Measurements from ENCODE around the gene FECH. TPM values are rescaled to one million over a fixed set of nuclear protein-coding genes. Genes with fewer than 3 reads are reported as not detected.
A peak's percentile ranks its signal among the peaks of the same experiment; 100 is the strongest.

Gene FECH
- total RNA-seq, 2 donors from 2014 or later, result 27.6 to 31.7 TPM

- no peaks in the 10 kb centered on the region for H3K27me3 ChIP-seq (ENCODE audit: control insufficient read depth, insufficient read depth, low read length, poor library complexity, severe bottlenecking)
- no peak overlapping the region for H3K27ac ChIP-seq (ENCODE audit: low read depth, low read length)
- H3K27ac Mint-ChIP-seq, result no peak overlapping the region
- H3K4me3 Mint-ChIP-seq, result peak overlapping the region; percentile 82
- no peaks in the 10 kb centered on the region for H3K27me3 Mint-ChIP-seq (ENCODE audit: insufficient read depth)
- peaks cover 8% of the 10 kb centered on the region for H3K4me1 Mint-ChIP-seq
- no peaks in the 10 kb centered on the region for H3K4me1 ChIP-seq (ENCODE audit: control insufficient read depth, insufficient read depth, low read length)
- peaks cover 8% of the 10 kb centered on the region for H3K9me3 Mint-ChIP-seq
- no peak for TF ChIP-seq CTCF (conservative IDR thresholded peaks at IDR 0.05)
- no peak overlapping the region for H3K9ac ChIP-seq (ENCODE audit: extremely low read depth, low read length, poor library complexity, severe bottlenecking)
- no peaks in the 10 kb centered on the region for H3K36me3 ChIP-seq (ENCODE audit: control insufficient read depth, insufficient read depth, low read length)
- H3K4me3 ChIP-seq (ENCODE audit: low read length), result peak overlapping the region; percentile 86
- no peaks in the 10 kb centered on the region for H3K9me3 ChIP-seq (ENCODE audit: control insufficient read depth, low read length)
- 96 to 97% methylated on average over 4 to 9 of the region's 9 CpGs for WGBS, 2 experiments (ENCODE audit: insufficient coverage in 1 of 2, insufficient read length in 1 of 2)
- no peak for DNase-seq
- H3K36me3 Mint-ChIP-seq (ENCODE audit: low read depth), result peaks cover 4% of the 10 kb centered on the region
These were observed 42.9 kb upstream of the FECH start for GRCh38 chr18:57629422-57629821.

DNA sequence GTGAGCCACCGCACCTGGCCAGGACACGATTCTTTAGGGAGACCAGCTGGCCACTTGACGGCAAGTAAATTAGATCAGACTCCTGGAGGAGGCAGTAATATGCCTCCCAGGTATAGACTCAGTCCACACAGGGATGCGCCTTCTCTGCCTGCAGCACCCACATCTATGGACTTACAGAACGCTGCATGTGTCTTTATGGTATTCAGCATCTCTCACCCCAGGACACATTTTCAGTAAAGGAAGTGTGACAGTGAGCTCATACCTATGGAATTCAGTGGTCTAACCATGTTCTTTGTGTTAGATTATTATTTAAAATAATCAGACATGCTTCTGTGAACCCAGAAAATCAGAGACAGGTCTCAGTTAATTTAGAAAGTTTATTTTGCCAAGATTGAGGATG is 41.0 kb upstream of the FECH start:
- Mint-ChIP-seq H3K27me3 (ENCODE audit: insufficient read depth) (no peaks in the 10 kb centered on the region), H3K36me3 (ENCODE audit: low read depth) (peaks cover 3% of the 10 kb centered on the region), H3K27ac (peak overlapping the region; percentile 50), H3K9me3 (peaks cover 3% of the 10 kb centered on the region), H3K4me1 (peaks cover 8% of the 10 kb centered on the region), H3K4me3 (no peak overlapping the region)
- H3K9me3 ChIP-seq (ENCODE audit: control insufficient read depth, low read length), result no peaks in the 10 kb centered on the region
- H3K4me3 ChIP-seq (ENCODE audit: low read length), result no peak overlapping the region
- no peak overlapping the region for H3K27ac ChIP-seq (ENCODE audit: low read depth, low read length)
- no peaks in the 10 kb centered on the region for H3K27me3 ChIP-seq (ENCODE audit: control insufficient read depth, insufficient read depth, low read length, poor library complexity, severe bottlenecking)
- no peak overlapping the region for H3K9ac ChIP-seq (ENCODE audit: extremely low read depth, low read length, poor library complexity, severe bottlenecking)
- no peaks in the 10 kb centered on the region for H3K36me3 ChIP-seq (ENCODE audit: control insufficient read depth, insufficient read depth, low read length)
- TF ChIP-seq CTCF (conservative IDR thresholded peaks at IDR 0.05), result no peak
- peak; percentile 52 for DNase-seq
- H3K4me1 ChIP-seq (ENCODE audit: control insufficient read depth, insufficient read depth, low read length), result no peaks in the 10 kb centered on the region
- 74 to 95% methylated on average over 4 to 5 of the region's 5 CpGs for WGBS, 2 experiments (ENCODE audit: insufficient coverage in 1 of 2, insufficient read length in 1 of 2)

- H3K27me3 ChIP-seq (ENCODE audit: control insufficient read depth, insufficient read depth, low read length, poor library complexity, severe bottlenecking), result no peaks in the 10 kb centered on the region
- Mint-ChIP-seq H3K9me3 (no peaks in the 10 kb centered on the region), H3K27me3 (ENCODE audit: insufficient read depth) (no peaks in the 10 kb centered on the region), H3K4me1 (peaks cover 10% of the 10 kb centered on the region), H3K36me3 (ENCODE audit: low read depth) (peaks cover 5% of the 10 kb centered on the region), H3K27ac (no peak overlapping the region), H3K4me3 (no peak overlapping the region)
- H3K27ac ChIP-seq (ENCODE audit: low read depth, low read length), result no peak overlapping the region
- H3K4me3 ChIP-seq (ENCODE audit: low read length), result no peak overlapping the region
- no peaks in the 10 kb centered on the region for H3K9me3 ChIP-seq (ENCODE audit: control insufficient read depth, low read length)
- no peak for DNase-seq
- H3K4me1 ChIP-seq (ENCODE audit: control insufficient read depth, insufficient read depth, low read length), result peaks cover 5% of the 10 kb centered on the region
- no peak for TF ChIP-seq CTCF (conservative IDR thresholded peaks at IDR 0.05)
- 88 to 94% methylated on average over 2 to 4 of the region's 4 CpGs for WGBS, 2 experiments (ENCODE audit: insufficient coverage in 1 of 2, insufficient read length in 1 of 2)
- no peak overlapping the region for H3K9ac ChIP-seq (ENCODE audit: extremely low read depth, low read length, poor library complexity, severe bottlenecking)
- H3K36me3 ChIP-seq (ENCODE audit: control insufficient read depth, insufficient read depth, low read length), result peaks cover 3% of the 10 kb centered on the region
These were observed 38.5 kb upstream of the FECH start for GRCh38 chr18:57624988-57625387.
